T47D (cell line): ENCODE results near the gene ZCCHC24.

Experiments used
- DNase-seq, 2 experiments: peaks; one replicate each; pipeline versions ENCODE4 v3.0.0 to v3.0.0-alpha.2; 2011 to 2012; ENCODE audit warnings: low read depth in 1 of 2, low spot score in 1 of 2
- JUND ChIP-seq: IDR thresholded peaks from 2 replicates; pipeline ENCODE4 v1.6.1; 2012; ENCODE audit warnings: low read depth
- in situ Hi-C: cut with HindIII; loops from 2 replicates; pipeline ENCODE4 v1.10.0; 2016; ENCODE audit warnings: low sequenced_read_pairs, low pct_unique_long_range_greater_than_20kb

ZCCHC24 gene

GRCh38 chr10:79380125-79380945 lies 65.1 kb downstream of the ZCCHC24 start:
- no peak for TF ChIP-seq JUND
- peak; percentile 75 to 90 for DNase-seq
- in situ Hi-C loops, result no loop called here

GRCh38 chr10:79379512-79380124 lies 65.8 kb downstream of the ZCCHC24 start:
- no peak for TF ChIP-seq JUND
- no peak for DNase-seq
- in situ Hi-C loops, result no loop called here

GRCh38 chr10:79378647-79379511 lies 66.5 kb downstream of the ZCCHC24 start:
- in situ Hi-C loops, result no loop called here
- DNase-seq, result no peak
- TF ChIP-seq JUND, result no peak

- in situ Hi-C loops, result no loop called here
- no peak for TF ChIP-seq JUND
- DNase-seq, result no peak
Observed at GRCh38 chr10:79378383-79378646, 67.1 kb downstream of the ZCCHC24 start.

GRCh38 chr10:79377557-79378382 lies 67.7 kb downstream of the ZCCHC24 start:
- TF ChIP-seq JUND, result no peak
- in situ Hi-C loops, result no loop called here
- no peak for DNase-seq

- DNase-seq, result no peak
- no peak for TF ChIP-seq JUND
- in situ Hi-C loops, result no loop called here
Observed at GRCh38 chr10:79376751-79377556, 68.5 kb downstream of the ZCCHC24 start.

- TF ChIP-seq JUND, result no peak
- in situ Hi-C loops, result no loop called here
- DNase-seq, result no peak
Observed at GRCh38 chr10:79376078-79376628, 69.3 kb downstream of the ZCCHC24 start.

GRCh38 chr10:79375321-79376077 lies 69.9 kb downstream of the ZCCHC24 start:
- DNase-seq, result no peak
- in situ Hi-C loops, result no loop called here
- TF ChIP-seq JUND, result no peak

GRCh38 chr10:79374312-79375191 lies 70.9 kb downstream of the ZCCHC24 start:
- no peak for TF ChIP-seq JUND
- in situ Hi-C loops, result no loop called here
- DNase-seq, result peak; percentile 77 to 84

- no peak for DNase-seq
- no peak for TF ChIP-seq JUND
- in situ Hi-C loops, result no loop called here
Observed at GRCh38 chr10:79372871-79373270, 72.6 kb downstream of the ZCCHC24 start.
